Fibroblast of mammary gland (primary cell): ENCODE measurements around the gene CHAF1B.
A peak's percentile ranks its signal among the peaks of the same experiment; 100 is the strongest.

Source experiments
- DNase-seq: peaks from one replicate; pipeline ENCODE4 v3.0.0-alpha.2; 2010; ENCODE audit warnings: low read depth
- H3K4me3 ChIP-seq: 2 replicates; pipeline ENCODE4 v1.5.1; 2011; ENCODE audit warnings: low read depth, mild to moderate bottlenecking, low read length, moderate library complexity; ENCODE audit not compliant: control insufficient read depth
- TF ChIP-seq, protein P1 (sequence below): conservative IDR thresholded peaks from 2 replicates; pipeline ENCODE4 v1.5.1; 2011; ENCODE audit warnings: low read depth, low read length, inconsistent platforms; ENCODE audit not compliant: control insufficient read depth, insufficient read depth

The CHAF1B gene

DNA sequence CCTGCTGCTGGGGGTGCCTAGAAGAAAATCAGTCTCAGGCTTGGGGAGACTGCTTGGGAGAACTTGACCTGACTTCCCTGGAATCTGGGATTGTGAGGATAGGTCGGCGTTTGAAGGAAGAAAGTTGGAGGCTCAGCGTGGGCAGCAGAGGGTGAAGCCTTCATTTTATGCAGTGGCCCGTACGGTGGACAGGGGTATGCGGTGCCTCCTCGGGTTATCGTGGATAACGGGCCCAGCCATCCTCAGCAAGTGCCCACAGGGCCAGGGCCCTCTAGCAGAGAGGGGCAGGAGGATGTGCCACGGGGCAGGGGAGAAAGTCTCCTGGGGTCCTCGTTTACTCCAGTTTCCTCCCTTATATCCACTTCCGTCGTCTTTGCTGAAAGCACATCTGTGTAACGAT, 34.0 kb downstream of the CHAF1B start:
- no peak overlapping the region for H3K4me3 ChIP-seq
- TF ChIP-seq, protein P1, sequence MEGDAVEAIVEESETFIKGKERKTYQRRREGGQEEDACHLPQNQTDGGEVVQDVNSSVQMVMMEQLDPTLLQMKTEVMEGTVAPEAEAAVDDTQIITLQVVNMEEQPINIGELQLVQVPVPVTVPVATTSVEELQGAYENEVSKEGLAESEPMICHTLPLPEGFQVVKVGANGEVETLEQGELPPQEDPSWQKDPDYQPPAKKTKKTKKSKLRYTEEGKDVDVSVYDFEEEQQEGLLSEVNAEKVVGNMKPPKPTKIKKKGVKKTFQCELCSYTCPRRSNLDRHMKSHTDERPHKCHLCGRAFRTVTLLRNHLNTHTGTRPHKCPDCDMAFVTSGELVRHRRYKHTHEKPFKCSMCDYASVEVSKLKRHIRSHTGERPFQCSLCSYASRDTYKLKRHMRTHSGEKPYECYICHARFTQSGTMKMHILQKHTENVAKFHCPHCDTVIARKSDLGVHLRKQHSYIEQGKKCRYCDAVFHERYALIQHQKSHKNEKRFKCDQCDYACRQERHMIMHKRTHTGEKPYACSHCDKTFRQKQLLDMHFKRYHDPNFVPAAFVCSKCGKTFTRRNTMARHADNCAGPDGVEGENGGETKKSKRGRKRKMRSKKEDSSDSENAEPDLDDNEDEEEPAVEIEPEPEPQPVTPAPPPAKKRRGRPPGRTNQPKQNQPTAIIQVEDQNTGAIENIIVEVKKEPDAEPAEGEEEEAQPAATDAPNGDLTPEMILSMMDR, result no peak
- no peak for DNase-seq

DNA sequence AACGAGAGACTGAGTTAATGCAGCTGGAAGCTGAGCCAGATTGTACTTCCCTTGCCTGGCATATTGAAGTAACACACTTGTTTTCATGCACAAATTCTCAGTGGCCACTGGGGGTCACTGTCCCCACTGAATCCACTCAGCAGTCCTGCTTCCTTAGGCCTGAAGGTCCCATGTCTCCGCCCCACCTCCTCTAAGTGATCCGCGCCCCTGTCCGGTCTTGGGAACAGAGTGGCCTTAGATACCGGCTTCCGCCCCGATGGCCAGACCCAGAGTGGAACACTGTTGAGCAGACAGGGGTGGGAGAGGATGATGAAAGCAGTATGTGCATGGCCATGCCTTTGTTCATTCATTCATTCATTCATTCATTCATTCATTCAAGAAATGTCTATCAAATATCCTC, 34.8 kb downstream of the CHAF1B start:
- TF ChIP-seq, protein P1, result peak; percentile 85
- DNase-seq, result peak; percentile 92
- H3K4me3 ChIP-seq, result no peak overlapping the region

DNA sequence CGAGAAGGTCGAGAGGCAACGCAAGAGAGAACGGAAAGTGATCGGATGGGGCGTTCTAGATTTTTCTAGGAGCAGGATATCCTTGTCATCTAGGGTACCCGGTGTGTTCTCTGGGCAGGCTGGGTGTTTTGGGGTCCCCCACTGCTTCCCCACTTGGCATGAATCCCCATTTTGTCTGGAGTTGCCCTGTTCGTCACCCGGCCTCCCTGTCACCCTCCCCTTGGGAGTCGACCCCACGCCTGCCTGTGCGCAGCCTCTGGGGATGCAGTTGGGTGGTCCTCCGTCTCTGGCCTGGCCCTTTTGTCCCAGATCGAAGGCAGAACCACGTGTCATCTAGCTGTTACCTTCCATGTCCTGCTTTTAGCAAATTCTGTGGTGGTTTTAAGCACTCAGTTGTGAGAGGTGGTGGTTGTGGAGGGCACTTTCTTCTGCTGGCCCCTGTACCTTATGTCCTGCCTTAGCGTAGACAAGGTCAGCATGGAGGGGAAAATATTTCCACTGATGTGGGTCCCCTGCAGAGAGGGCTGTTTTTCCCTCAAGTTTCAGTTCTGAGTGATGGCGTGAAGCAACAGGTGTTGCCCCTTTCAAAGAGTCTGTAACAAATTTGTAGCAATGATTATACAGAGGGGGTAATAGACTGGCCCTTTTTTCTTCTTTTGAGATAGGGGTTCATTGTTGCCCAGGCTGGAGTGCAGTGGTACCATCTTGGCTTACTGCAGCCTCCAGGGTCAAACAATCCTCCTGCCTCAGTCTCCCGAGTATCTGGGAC, 35.6 kb downstream of the CHAF1B start:
- no peak overlapping the region for H3K4me3 ChIP-seq
- DNase-seq, result no peak
- TF ChIP-seq, protein P1, result no peak

DNA sequence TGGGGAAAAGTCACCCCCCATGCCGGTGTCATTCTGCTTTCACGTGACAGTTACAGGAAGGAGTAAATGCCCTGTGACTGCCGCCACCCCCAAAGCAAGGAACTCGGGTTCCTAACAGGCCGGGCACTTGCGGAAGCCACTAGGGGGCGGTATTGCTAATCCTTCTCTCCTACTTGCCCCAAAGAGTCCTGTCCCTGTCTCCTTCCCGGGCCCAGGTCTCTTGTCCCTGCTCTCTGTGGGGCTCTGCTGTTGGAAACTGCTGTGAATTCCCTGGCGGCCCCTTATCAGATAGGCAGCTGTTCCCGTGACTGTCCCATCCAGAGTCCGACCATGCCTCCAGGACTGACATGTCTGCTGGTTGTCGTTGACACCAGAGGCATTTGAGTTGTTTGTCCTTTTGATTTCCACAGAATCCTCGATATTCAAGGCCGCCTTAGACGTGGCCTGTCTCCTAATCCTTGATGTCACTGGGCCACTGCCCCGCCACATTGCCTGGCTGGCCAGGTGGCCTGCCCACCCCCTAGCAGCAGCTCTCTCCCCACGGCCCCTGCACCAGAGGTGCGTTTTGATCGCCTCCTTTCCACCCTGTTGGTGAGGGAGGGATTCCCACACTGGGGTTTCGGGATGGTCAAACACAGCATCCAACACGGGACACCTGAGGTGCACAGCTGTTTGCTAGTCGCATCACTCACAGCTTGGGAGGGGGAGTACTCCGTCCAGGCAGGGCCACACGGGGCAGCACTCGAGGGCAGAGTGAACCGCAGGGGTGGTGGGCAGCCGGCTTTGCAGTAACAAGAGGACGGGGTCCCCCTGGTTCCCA, 37.3 kb downstream of the CHAF1B start:
- TF ChIP-seq, protein P1, result peak; percentile 75
- no peak overlapping the region for H3K4me3 ChIP-seq
- peak; percentile 65 for DNase-seq

DNA sequence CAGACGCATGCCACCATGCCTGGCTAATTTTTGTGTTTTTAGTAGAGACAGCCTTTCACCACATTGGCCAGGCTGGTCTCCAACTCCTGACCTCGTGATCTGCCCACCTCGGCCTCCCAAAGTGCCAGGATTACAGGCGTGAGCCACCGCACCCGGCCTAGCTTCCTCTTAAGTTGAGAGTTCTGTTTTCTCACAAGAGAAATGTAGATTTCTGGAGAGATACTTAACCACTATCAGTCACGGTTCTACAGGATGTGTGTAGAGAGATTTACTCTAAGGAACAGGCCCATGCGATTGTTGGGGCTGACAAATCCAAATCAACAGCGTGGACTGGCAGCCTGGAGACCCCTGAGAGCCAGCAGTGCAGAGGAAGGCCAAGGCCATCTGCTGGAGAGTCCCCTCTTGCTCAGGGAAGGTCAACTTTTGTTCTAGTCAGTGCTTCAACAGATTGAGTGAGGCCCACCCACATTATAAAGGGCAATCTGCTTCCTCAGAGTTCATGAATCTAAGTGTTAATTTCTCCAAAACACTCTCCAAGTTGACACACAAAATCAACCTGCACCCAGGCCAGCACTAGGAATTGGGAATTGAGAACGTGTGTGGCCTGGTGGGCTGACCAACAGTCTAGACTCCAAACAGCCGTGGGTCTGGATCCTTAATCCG, 38.7 kb downstream of the CHAF1B start:
- no peak overlapping the region for H3K4me3 ChIP-seq
- DNase-seq, result no peak
- TF ChIP-seq, protein P1, result no peak

DNA sequence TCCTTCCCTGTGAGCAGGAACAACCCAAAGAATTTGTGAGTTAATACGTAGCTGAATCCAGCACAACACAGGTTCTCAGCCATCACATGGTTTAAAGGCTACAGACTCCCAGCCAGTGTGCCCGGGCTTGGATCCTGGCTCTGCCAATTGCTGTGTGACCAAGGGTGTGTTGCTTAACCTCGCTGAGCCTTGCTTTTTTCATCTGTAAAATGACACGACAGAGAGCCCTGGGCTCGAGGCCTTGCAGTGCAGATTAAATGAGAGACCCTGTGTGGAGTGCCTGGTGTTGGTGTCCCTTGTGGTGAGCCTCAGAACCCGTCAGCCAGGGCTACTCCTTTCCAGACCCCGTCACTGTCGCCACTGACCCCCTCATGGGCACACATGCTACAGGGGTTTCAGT, 39.4 kb downstream of the CHAF1B start:
- TF ChIP-seq, protein P1, result no peak
- DNase-seq, result no peak
- no peak overlapping the region for H3K4me3 ChIP-seq
